Measurements from ENCODE around the gene ARSD.
"Not testable (repeated sequence)": the region's sequence is repeated elsewhere in the genome, so short reads cannot be mapped to it uniquely, and the experiment has no call there.

The ARSD gene

GRCh38 chrX:2924151-2924550 lies 5.0 kb downstream of the ARSD start:
- Mint-ChIP-seq H3K36me3 (ENCODE audit: low read depth) (peaks cover 46% of the 10 kb centered on the region), H3K27me3 (no peaks in the 10 kb centered on the region), H3K4me3 (no peak overlapping the region), H3K4me1 (ENCODE audit: low read depth) (peaks cover 6% of the 10 kb centered on the region), H3K27ac (no peak overlapping the region), H3K9me3 (no peaks in the 10 kb centered on the region)
- intact Hi-C loops (cut with micrococcal nuclease), result no loop called here

- Mint-ChIP-seq H3K4me3 (no peak overlapping the region), H3K9me3 (no peaks in the 10 kb centered on the region), H3K27ac (no peak overlapping the region), H3K4me1 (ENCODE audit: low read depth) (peaks cover 6% of the 10 kb centered on the region), H3K27me3 (no peaks in the 10 kb centered on the region), H3K36me3 (ENCODE audit: low read depth) (peaks cover 58% of the 10 kb centered on the region)
- intact Hi-C loops (cut with micrococcal nuclease), result no loop called here
Observed at GRCh38 chrX:2921750-2922149, 7.4 kb downstream of the ARSD start.

- H3K27ac Mint-ChIP-seq, result no peak overlapping the region
- no peaks in the 10 kb centered on the region for H3K27me3 Mint-ChIP-seq
- H3K4me3 Mint-ChIP-seq, result no peak overlapping the region
- H3K9me3 Mint-ChIP-seq, result no peaks in the 10 kb centered on the region
- intact Hi-C loops (cut with micrococcal nuclease), result no loop called here
- H3K4me1 Mint-ChIP-seq (ENCODE audit: low read depth), result peaks cover 6% of the 10 kb centered on the region
- peaks cover 61% of the 10 kb centered on the region for H3K36me3 Mint-ChIP-seq (ENCODE audit: low read depth)
Observed at GRCh38 chrX:2921193-2921592, 7.9 kb downstream of the ARSD start.

GRCh38 chrX:2917767-2918166 lies 11.4 kb downstream of the ARSD start:
- peaks cover 70% of the 10 kb centered on the region for H3K36me3 Mint-ChIP-seq (ENCODE audit: low read depth)
- no peaks in the 10 kb centered on the region for H3K27me3 Mint-ChIP-seq
- no peak overlapping the region for H3K27ac Mint-ChIP-seq
- intact Hi-C loops (cut with micrococcal nuclease), result no loop called here
- no peak overlapping the region for H3K4me3 Mint-ChIP-seq
- H3K9me3 Mint-ChIP-seq, result no peaks in the 10 kb centered on the region
- H3K4me1 Mint-ChIP-seq (ENCODE audit: low read depth), result peaks cover 6% of the 10 kb centered on the region

GRCh38 chrX:2913118-2913517 lies 16.0 kb downstream of the ARSD start:
- H3K27me3 Mint-ChIP-seq, result no peaks in the 10 kb centered on the region

GRCh38 chrX:2910109-2910508 lies 19.0 kb downstream of the ARSD start:
- H3K36me3 Mint-ChIP-seq (ENCODE audit: low read depth), result peaks cover 57% of the 10 kb centered on the region

More at GRCh38 chrX:2913118-2913517, 16.0 kb downstream of the ARSD start:
- no peaks in the 10 kb centered on the region for H3K4me1 Mint-ChIP-seq (ENCODE audit: low read depth)
- H3K36me3 Mint-ChIP-seq (ENCODE audit: low read depth), result peaks cover 62% of the 10 kb centered on the region
- no peak overlapping the region for H3K4me3 Mint-ChIP-seq
- intact Hi-C loops (cut with micrococcal nuclease), result no loop called here
- H3K27ac Mint-ChIP-seq, result no peak overlapping the region
- no peaks in the 10 kb centered on the region for H3K9me3 Mint-ChIP-seq

GRCh38 chrX:2908125-2908685 lies 20.9 kb downstream of the ARSD start:
- no peak overlapping the region for H3K4me3 Mint-ChIP-seq
- peaks cover 49% of the 10 kb centered on the region for H3K36me3 Mint-ChIP-seq (ENCODE audit: low read depth)
- H3K9me3 Mint-ChIP-seq, result peaks cover 2% of the 10 kb centered on the region
- H3K27ac Mint-ChIP-seq, result no peak overlapping the region
- no peaks in the 10 kb centered on the region for H3K27me3 Mint-ChIP-seq
- intact Hi-C loops (cut with micrococcal nuclease), result no loop called here
- H3K4me1 Mint-ChIP-seq (ENCODE audit: low read depth), result peaks cover 10% of the 10 kb centered on the region

More at GRCh38 chrX:2910109-2910508, 19.0 kb downstream of the ARSD start:
- H3K27me3 Mint-ChIP-seq, result no peaks in the 10 kb centered on the region
- H3K27ac Mint-ChIP-seq, result no peak overlapping the region
- no peak overlapping the region for H3K4me3 Mint-ChIP-seq
- intact Hi-C loops (cut with micrococcal nuclease), result no loop called here
- H3K4me1 Mint-ChIP-seq (ENCODE audit: low read depth), result peaks cover 10% of the 10 kb centered on the region
- no peaks in the 10 kb centered on the region for H3K9me3 Mint-ChIP-seq

GRCh38 chrX:2907295-2907694 lies 21.8 kb downstream of the ARSD start:
- H3K36me3 Mint-ChIP-seq (ENCODE audit: low read depth), result peaks cover 49% of the 10 kb centered on the region

GRCh38 chrX:2903366-2903765 lies 25.8 kb downstream of the ARSD start:
- Mint-ChIP-seq H3K4me1 (ENCODE audit: low read depth) (peaks cover 19% of the 10 kb centered on the region), H3K27me3 (no peaks in the 10 kb centered on the region), H3K4me3 (no peak overlapping the region), H3K36me3 (ENCODE audit: low read depth) (peaks cover 27% of the 10 kb centered on the region), H3K9me3 (peaks cover 10% of the 10 kb centered on the region), H3K27ac (no peak overlapping the region)
- intact Hi-C loops (cut with micrococcal nuclease), result no loop called here

More at GRCh38 chrX:2907295-2907694, 21.8 kb downstream of the ARSD start:
- no peak overlapping the region for H3K4me3 Mint-ChIP-seq
- H3K27ac Mint-ChIP-seq, result no peak overlapping the region
- no peaks in the 10 kb centered on the region for H3K27me3 Mint-ChIP-seq
- H3K4me1 Mint-ChIP-seq (ENCODE audit: low read depth), result peaks cover 10% of the 10 kb centered on the region
- intact Hi-C loops (cut with micrococcal nuclease), result no loop called here
- H3K9me3 Mint-ChIP-seq, result peaks cover 10% of the 10 kb centered on the region

GRCh38 chrX:2902841-2903240 lies 26.3 kb downstream of the ARSD start:
- Mint-ChIP-seq H3K4me3 (no peak overlapping the region), H3K9me3 (peaks cover 10% of the 10 kb centered on the region), H3K27ac (no peak overlapping the region), H3K27me3 (no peaks in the 10 kb centered on the region), H3K4me1 (ENCODE audit: low read depth) (peaks cover 24% of the 10 kb centered on the region), H3K36me3 (ENCODE audit: low read depth) (peaks cover 22% of the 10 kb centered on the region)
- intact Hi-C loops (cut with micrococcal nuclease), result no loop called here

- Mint-ChIP-seq H3K27ac (no peak overlapping the region), H3K27me3 (peaks cover 1% of the 10 kb centered on the region), H3K4me1 (ENCODE audit: low read depth) (peaks cover 23% of the 10 kb centered on the region)
Observed at GRCh38 chrX:2901367-2902036, 27.6 kb downstream of the ARSD start.

GRCh38 chrX:2898846-2899512 lies 30.2 kb downstream of the ARSD start:
- Mint-ChIP-seq H3K4me3 (no peak overlapping the region), H3K27me3 (peaks cover 1% of the 10 kb centered on the region), H3K4me1 (ENCODE audit: low read depth) (peaks cover 34% of the 10 kb centered on the region), H3K27ac (no peak overlapping the region), H3K9me3 (peaks cover 10% of the 10 kb centered on the region), H3K36me3 (ENCODE audit: low read depth) (no peaks in the 10 kb centered on the region)
- intact Hi-C loops (cut with micrococcal nuclease), result no loop called here

More at GRCh38 chrX:2901367-2902036, 27.6 kb downstream of the ARSD start:
- intact Hi-C loops (cut with micrococcal nuclease), result no loop called here
- Mint-ChIP-seq H3K36me3 (ENCODE audit: low read depth) (peaks cover 9% of the 10 kb centered on the region), H3K4me3 (no peak overlapping the region), H3K9me3 (peaks cover 10% of the 10 kb centered on the region)

GRCh38 chrX:2897690-2898623 lies 31.2 kb downstream of the ARSD start:
- peaks cover 34% of the 10 kb centered on the region for H3K4me1 Mint-ChIP-seq (ENCODE audit: low read depth)
- intact Hi-C loops (cut with micrococcal nuclease); H3K9me3 Mint-ChIP-seq; H3K36me3 Mint-ChIP-seq (ENCODE audit: low read depth); H3K27me3 Mint-ChIP-seq; H3K27ac Mint-ChIP-seq: not testable (repeated sequence)
- H3K4me3 Mint-ChIP-seq, result peak overlapping the region; percentile 7

GRCh38 chrX:2897311-2897689 lies 31.8 kb downstream of the ARSD start:
- Mint-ChIP-seq H3K4me3 (no peak overlapping the region), H3K4me1 (ENCODE audit: low read depth) (peaks cover 34% of the 10 kb centered on the region), H3K9me3 (no peaks in the 10 kb centered on the region)

More at GRCh38 chrX:2897311-2897689, 31.8 kb downstream of the ARSD start:
- Mint-ChIP-seq H3K27me3 (peaks cover 1% of the 10 kb centered on the region), H3K36me3 (ENCODE audit: low read depth) (no peaks in the 10 kb centered on the region), H3K27ac (no peak overlapping the region)
- intact Hi-C loops (cut with micrococcal nuclease), result no loop called here
